ENCODE data around the gene ZNF518B. TPM values are rescaled to one million over a fixed set of nuclear protein-coding genes. Genes with fewer than 3 reads are reported as not detected.
"Not testable (repeated sequence)": the region's sequence is repeated elsewhere in the genome, so short reads cannot be mapped to it uniquely, and the experiment has no call there.

The ZNF518B gene
- total RNA-seq, 5 donors from 2014 or later (not counting 1 experiment from before 2014, with no cell fraction given) = 28.5 to 39.1 (median 29.1) TPM

DNA sequence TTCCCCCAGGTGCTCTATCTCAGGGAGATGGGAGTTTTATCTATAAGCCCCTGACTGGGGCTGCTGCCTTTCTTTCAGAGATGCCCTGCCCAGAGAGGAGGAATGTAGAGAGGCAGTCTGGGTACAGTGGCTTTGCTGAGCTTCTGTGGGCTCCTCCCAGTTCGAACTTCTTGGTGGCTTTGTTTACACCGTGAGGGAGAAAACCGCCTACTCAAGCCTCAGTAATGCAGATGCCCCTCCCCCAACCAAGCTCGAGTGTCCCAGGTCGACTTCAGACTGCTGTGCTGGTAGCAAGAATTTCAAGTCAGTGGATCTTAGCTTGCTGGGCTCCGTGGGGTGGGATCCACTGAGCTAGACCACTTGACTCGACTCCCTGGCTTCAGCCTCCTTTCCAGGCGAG lies 29.5 kb downstream of the ZNF518B start:
- ATAC-seq (replicated peaks in 1 of 4); DNase-seq; H3K36me3 Mint-ChIP-seq; H3K4me1 ChIP-seq (ENCODE audit: control insufficient read depth in 1 of 2, extremely low read depth in 1 of 2, insufficient read depth in 2 of 2, low read length in 2 of 2); H3K9me3 ChIP-seq; H3K4me1 Mint-ChIP-seq; H3K27me3 ChIP-seq (replicated peaks in 1 of 2; ENCODE audit: control insufficient read depth in 2 of 2, extremely low read depth in 1 of 2, insufficient read depth in 2 of 2, low read length in 1 of 2); CTCF ChIA-PET; H3K27ac Mint-ChIP-seq; H3K36me3 ChIP-seq (ENCODE audit: control insufficient read depth in 2 of 2, extremely low read depth in 1 of 2, insufficient read depth in 1 of 2, low read length in 1 of 2); POLR2A ChIA-PET; H3K4me3 ChIP-seq (ENCODE audit: control insufficient read depth in 1 of 2, extremely low read depth in 1 of 2, low read length in 1 of 2); H3K4me3 Mint-ChIP-seq; H3K27ac ChIP-seq (ENCODE audit: low read length); H3K27me3 Mint-ChIP-seq: not testable (repeated sequence)
- 73% methylated on average over 7 of the region's 8 CpGs for WGBS (ENCODE audit: insufficient coverage)
- peaks cover 9 to 30% (median 13%) of the 10 kb centered on the region in 3 donors for H3K9me3 Mint-ChIP-seq

DNA sequence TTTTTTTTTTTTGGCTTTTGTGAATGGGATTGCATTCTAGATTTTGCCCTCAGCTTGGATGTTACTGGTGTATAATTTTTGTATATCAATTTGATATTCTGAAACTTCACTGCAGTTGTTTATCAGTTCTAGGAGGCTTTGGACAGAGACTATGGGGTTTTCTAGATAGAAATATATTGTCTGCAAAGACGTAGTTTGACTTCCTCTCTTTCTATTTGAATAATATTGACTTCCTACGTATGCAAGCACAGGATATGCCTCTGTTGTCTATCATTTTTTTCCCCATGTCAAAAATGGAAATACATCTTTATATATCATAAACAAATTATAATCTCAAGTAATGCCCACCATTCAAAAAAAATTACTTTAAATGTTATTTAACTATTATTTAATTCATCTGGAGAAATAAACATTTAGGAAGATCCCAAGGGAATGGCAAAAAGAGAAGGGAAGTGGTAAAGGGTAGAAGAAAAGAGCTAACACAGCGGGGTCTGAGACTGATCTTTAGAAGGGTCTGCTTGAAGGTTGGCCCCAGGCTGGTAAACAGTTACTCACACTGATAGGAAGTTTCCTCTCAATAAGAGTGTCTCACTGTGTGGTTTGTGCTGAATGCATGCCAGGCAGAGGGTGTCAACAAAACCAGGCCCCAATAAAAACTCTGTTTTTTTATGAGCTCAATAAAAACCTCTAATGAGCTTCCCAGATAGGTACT lies 35.7 kb downstream of the ZNF518B start:
- no peaks in the 10 kb centered on the region for H3K36me3 Mint-ChIP-seq
- Histone ChIP-seq H3K9me3 (peaks cover 3% of the 10 kb centered on the region), H3K4me1 (ENCODE audit: control insufficient read depth in 1 of 2, extremely low read depth in 1 of 2, insufficient read depth in 2 of 2, low read length in 2 of 2) (peaks cover 6 to 13% of the 10 kb centered on the region in 2 experiments), H3K4me3 (ENCODE audit: control insufficient read depth in 1 of 2, extremely low read depth in 1 of 2, low read length in 1 of 2) (no peak overlapping the region), H3K27ac (ENCODE audit: low read length) (peak overlapping the region; percentile 26), H3K36me3 (ENCODE audit: control insufficient read depth in 2 of 2, extremely low read depth in 1 of 2, insufficient read depth in 1 of 2, low read length in 1 of 2) (no peaks in the 10 kb centered on the region), H3K27me3 (replicated peaks in 1 of 2; ENCODE audit: control insufficient read depth in 2 of 2, extremely low read depth in 1 of 2, insufficient read depth in 2 of 2, low read length in 1 of 2) (no peaks in the 10 kb centered on the region)
- H3K9me3 Mint-ChIP-seq = peaks cover 11 to 17% (median 13%) of the 10 kb centered on the region in 3 donors
- WGBS (ENCODE audit: insufficient coverage) = no CpG with 5 or more reads among the region's 3 CpGs
- DNase-seq (peak in 11 of 35 experiments; percentile 1 to 34 (median 11)), ATAC-seq (replicated peaks in 1 of 4) (peak in 2 of 4 experiments; percentile 36 to 78)
- peaks cover 5 to 17% (median 9%) of the 10 kb centered on the region in 3 donors for H3K4me1 Mint-ChIP-seq
- no peak overlapping the region for H3K4me3 Mint-ChIP-seq
- no peak overlapping the region for H3K27ac Mint-ChIP-seq
- CTCF ChIA-PET = no interaction called here
- no peaks in the 10 kb centered on the region for H3K27me3 Mint-ChIP-seq
- POLR2A ChIA-PET = interaction anchor here in 1 of 2 donors (0.5 kb wide), 1 partner anchor 1053 kb away, joined by 3 read pairs; no protein-coding TSS in a partner anchor

DNA sequence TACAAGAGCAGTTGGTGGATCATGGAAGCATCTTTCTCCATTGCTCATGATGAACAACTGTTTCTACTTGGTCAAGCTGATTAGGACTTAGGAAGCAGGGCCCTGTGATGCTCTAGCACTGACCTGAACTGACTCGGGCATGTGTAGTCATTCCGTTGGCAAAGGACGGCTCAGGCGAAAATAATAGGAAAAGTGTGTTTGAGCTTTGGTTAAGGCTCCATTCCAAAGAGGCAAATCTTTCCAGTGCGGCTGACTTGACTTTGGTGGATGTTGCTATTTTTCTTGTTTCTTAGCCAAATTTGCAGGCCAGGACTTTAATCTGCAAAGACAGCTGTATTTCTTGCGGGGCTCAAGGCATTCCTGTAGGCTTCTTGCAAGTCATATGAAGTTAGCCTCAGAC lies 39.5 kb downstream of the ZNF518B start:
- ChIA-PET CTCF (no interaction called here), POLR2A (no interaction called here)
- H3K4me3 Mint-ChIP-seq = no peak overlapping the region
- WGBS (ENCODE audit: insufficient coverage) = 100% methylated on average over 3 of the region's 6 CpGs
- peaks cover 8 to 16% of the 10 kb centered on the region in 2 experiments for H3K4me1 ChIP-seq (ENCODE audit: control insufficient read depth in 1 of 2, extremely low read depth in 1 of 2, insufficient read depth in 2 of 2, low read length in 2 of 2)
- H3K36me3 ChIP-seq (ENCODE audit: control insufficient read depth in 2 of 2, extremely low read depth in 1 of 2, insufficient read depth in 1 of 2, low read length in 1 of 2) = no peaks in the 10 kb centered on the region
- H3K27ac Mint-ChIP-seq = no peak overlapping the region
- H3K27me3 ChIP-seq (replicated peaks in 1 of 2; ENCODE audit: control insufficient read depth in 2 of 2, extremely low read depth in 1 of 2, insufficient read depth in 2 of 2, low read length in 1 of 2) = no peaks in the 10 kb centered on the region
- ATAC-seq (replicated peaks in 1 of 4) = no peak
- no peak for DNase-seq
- H3K27me3 Mint-ChIP-seq = no peaks in the 10 kb centered on the region
- peaks cover 15 to 25% (median 16%) of the 10 kb centered on the region in 3 donors for H3K4me1 Mint-ChIP-seq
- H3K36me3 Mint-ChIP-seq = no peaks in the 10 kb centered on the region
- no peaks in the 10 kb centered on the region for H3K9me3 ChIP-seq
- H3K9me3 Mint-ChIP-seq = peaks cover 0 to 4% (median 3%) of the 10 kb centered on the region in 3 donors
- H3K27ac ChIP-seq (ENCODE audit: low read length) = no peak overlapping the region
- no peak overlapping the region for H3K4me3 ChIP-seq (ENCODE audit: control insufficient read depth in 1 of 2, extremely low read depth in 1 of 2, low read length in 1 of 2)

DNA sequence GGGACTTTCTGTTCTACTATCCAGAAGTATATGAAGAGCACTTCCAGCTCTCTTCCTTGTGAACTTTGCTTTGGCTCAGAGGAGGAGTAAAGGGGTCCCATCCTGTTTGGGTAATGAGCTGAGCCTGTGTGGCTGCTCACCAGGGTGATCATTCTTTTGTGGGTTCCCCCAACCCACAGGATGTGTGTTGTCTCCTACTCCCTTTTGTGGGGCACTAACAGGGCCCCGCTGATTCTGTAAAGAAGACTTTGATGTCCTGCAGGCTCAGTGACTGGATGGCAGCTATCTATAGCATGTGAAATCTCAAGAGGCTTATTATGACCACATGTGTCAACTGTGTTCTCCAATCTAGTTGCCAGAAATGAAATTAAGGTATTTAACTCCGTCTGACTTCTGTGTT lies 40.8 kb downstream of the ZNF518B start:
- WGBS (ENCODE audit: insufficient coverage) = 7% methylated on average over 2 of the region's 2 CpGs
- Mint-ChIP-seq H3K27ac (no peak overlapping the region), H3K27me3 (no peaks in the 10 kb centered on the region), H3K4me3 (peak overlapping the region in 1 of 3 donors; percentile 16), H3K9me3 (peaks cover 0 to 4% (median 3%) of the 10 kb centered on the region in 3 donors), H3K4me1 (peaks cover 15 to 24% (median 16%) of the 10 kb centered on the region in 3 donors), H3K36me3 (no peaks in the 10 kb centered on the region)
- H3K36me3 ChIP-seq (ENCODE audit: control insufficient read depth in 2 of 2, extremely low read depth in 1 of 2, insufficient read depth in 1 of 2, low read length in 1 of 2) = no peaks in the 10 kb centered on the region
- POLR2A ChIA-PET = no interaction called here
- H3K27ac ChIP-seq (ENCODE audit: low read length) = no peak overlapping the region
- CTCF ChIA-PET = no interaction called here
- no peak overlapping the region for H3K4me3 ChIP-seq (ENCODE audit: control insufficient read depth in 1 of 2, extremely low read depth in 1 of 2, low read length in 1 of 2)
- ATAC-seq (replicated peaks in 1 of 4) = peak; percentile 72 to 91 (median 83)
- no peaks in the 10 kb centered on the region for H3K27me3 ChIP-seq (replicated peaks in 1 of 2; ENCODE audit: control insufficient read depth in 2 of 2, extremely low read depth in 1 of 2, insufficient read depth in 2 of 2, low read length in 1 of 2)
- H3K9me3 ChIP-seq = no peaks in the 10 kb centered on the region
- peak in 29 of 35 experiments; percentile 2 to 68 (median 23) for DNase-seq
- peaks cover 5 to 11% of the 10 kb centered on the region in 2 experiments for H3K4me1 ChIP-seq (ENCODE audit: control insufficient read depth in 1 of 2, extremely low read depth in 1 of 2, insufficient read depth in 2 of 2, low read length in 2 of 2)

DNA sequence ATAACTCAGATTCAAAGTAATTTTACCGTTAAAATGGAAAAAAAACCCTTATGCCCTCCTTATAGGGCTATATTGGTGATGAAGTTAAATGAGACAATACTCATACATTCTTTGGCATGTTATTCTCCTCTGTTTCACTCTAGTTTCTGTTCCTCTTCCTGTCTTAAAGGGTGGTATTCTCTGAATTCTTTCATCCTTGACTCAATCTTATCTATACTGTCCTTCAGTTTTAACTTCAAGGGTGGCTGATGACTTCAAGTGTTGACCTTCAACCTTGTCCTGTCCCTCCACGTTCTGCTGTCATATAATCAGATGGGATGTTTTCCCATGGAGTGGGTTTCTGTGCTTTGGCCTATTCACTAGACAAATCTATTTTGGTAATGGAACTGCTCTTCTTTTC lies 44.0 kb downstream of the ZNF518B start:
- DNase-seq = no peak
- WGBS (ENCODE audit: insufficient coverage) = no CpG with 5 or more reads among the region's 2 CpGs
- H3K4me1 Mint-ChIP-seq = peaks cover 13 to 18% (median 13%) of the 10 kb centered on the region in 3 donors
- H3K4me3 Mint-ChIP-seq = no peak overlapping the region
- H3K27me3 Mint-ChIP-seq = no peaks in the 10 kb centered on the region
- Histone ChIP-seq H3K36me3 (ENCODE audit: control insufficient read depth in 2 of 2, extremely low read depth in 1 of 2, insufficient read depth in 1 of 2, low read length in 1 of 2) (no peaks in the 10 kb centered on the region), H3K27me3 (replicated peaks in 1 of 2; ENCODE audit: control insufficient read depth in 2 of 2, extremely low read depth in 1 of 2, insufficient read depth in 2 of 2, low read length in 1 of 2) (peaks cover 0 to 4% of the 10 kb centered on the region in 2 experiments), H3K4me3 (ENCODE audit: control insufficient read depth in 1 of 2, extremely low read depth in 1 of 2, low read length in 1 of 2) (no peak overlapping the region), H3K9me3 (no peaks in the 10 kb centered on the region), H3K4me1 (ENCODE audit: control insufficient read depth in 1 of 2, extremely low read depth in 1 of 2, insufficient read depth in 2 of 2, low read length in 2 of 2) (peaks cover 5 to 11% of the 10 kb centered on the region in 2 experiments), H3K27ac (ENCODE audit: low read length) (no peak overlapping the region)
- CTCF ChIA-PET = no interaction called here
- no peaks in the 10 kb centered on the region for H3K9me3 Mint-ChIP-seq
- peak overlapping the region in 1 of 2 donors; percentile 24 for H3K27ac Mint-ChIP-seq
- H3K36me3 Mint-ChIP-seq = no peaks in the 10 kb centered on the region
- no peak for ATAC-seq (replicated peaks in 1 of 4)
- POLR2A ChIA-PET = no interaction called here

DNA sequence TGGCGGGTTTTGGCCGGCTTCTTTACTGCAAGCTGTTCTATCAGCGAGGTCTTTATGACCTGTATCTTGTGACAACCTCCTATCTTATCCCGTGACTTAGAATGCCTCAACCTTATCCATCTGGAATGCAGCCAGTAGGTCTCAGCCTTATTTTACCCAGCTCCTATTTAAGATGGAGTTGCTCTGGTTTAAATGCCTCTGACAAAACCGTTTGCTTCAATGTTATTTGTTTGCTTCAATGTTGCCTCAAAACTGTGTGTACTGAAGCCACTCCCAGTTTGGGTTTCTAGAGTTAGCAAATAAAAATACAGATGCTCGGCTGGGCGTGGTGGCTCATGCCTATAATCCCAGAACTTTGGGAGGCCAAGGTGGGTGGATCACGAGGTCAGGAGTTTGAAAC lies 51.6 kb downstream of the ZNF518B start:
- ChIA-PET POLR2A (no interaction called here), CTCF (no interaction called here)
- H3K4me3 Mint-ChIP-seq = no peak overlapping the region
- H3K27me3 ChIP-seq (replicated peaks in 1 of 2; ENCODE audit: control insufficient read depth in 2 of 2, extremely low read depth in 1 of 2, insufficient read depth in 2 of 2, low read length in 1 of 2) = peaks cover 0 to 1% of the 10 kb centered on the region in 2 experiments
- WGBS (ENCODE audit: insufficient coverage) = 89% methylated on average over 5 of the region's 8 CpGs
- H3K36me3 ChIP-seq (ENCODE audit: control insufficient read depth in 2 of 2, extremely low read depth in 1 of 2, insufficient read depth in 1 of 2, low read length in 1 of 2) = no peaks in the 10 kb centered on the region
- H3K27me3 Mint-ChIP-seq = peaks cover 0 to 4% of the 10 kb centered on the region in 2 donors
- H3K4me3 ChIP-seq (ENCODE audit: control insufficient read depth in 1 of 2, extremely low read depth in 1 of 2, low read length in 1 of 2) = no peak overlapping the region
- H3K4me1 ChIP-seq (ENCODE audit: control insufficient read depth in 1 of 2, extremely low read depth in 1 of 2, insufficient read depth in 2 of 2, low read length in 2 of 2) = no peaks in the 10 kb centered on the region
- no peaks in the 10 kb centered on the region for H3K9me3 ChIP-seq
- DNase-seq (no peak), ATAC-seq (replicated peaks in 1 of 4) (no peak)
- no peak overlapping the region for H3K27ac ChIP-seq (ENCODE audit: low read length)
- H3K4me1 Mint-ChIP-seq = no peaks in the 10 kb centered on the region
- H3K27ac Mint-ChIP-seq = no peak overlapping the region
- H3K36me3 Mint-ChIP-seq = no peaks in the 10 kb centered on the region
- H3K9me3 Mint-ChIP-seq = no peaks in the 10 kb centered on the region

All from T-cell (primary cell).